ENCODE results near the gene FOXD2.

DNA sequence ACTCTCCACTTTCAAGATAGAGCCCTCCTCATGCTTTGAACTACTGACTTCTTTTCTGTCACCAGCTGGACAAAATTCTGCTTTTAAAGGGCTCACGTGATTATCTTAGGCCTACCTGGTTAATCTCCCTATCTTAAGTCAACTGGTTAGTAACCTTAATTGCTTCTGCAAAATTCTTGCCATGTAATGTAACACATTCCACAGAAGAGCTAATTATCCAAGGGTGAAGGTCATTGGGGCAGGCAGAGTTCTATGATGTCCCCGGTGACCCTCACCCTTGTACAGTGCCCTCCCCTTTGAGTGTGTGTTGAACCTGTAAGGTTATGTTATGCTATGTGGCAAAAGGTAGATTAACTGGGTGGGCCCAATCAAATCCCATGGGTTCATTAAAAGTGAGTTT, 47.0 kb upstream of the FOXD2 start:
- TF ChIP-seq NFIC (IDR thresholded peaks at IDR 0.05) (no peak), CREB1 (IDR thresholded peaks at IDR 0.05; ENCODE audit: low read depth) (no peak), REST (IDR thresholded peaks at IDR 0.05; ENCODE audit: low read depth) (no peak), RAD21 (IDR thresholded peaks at IDR 0.05; ENCODE audit: low read depth) (no peak)
